ENCODE data around the gene ARHGAP9.

ARHGAP9 gene

GRCh38 chr12:57491393-57492280 is 12.0 kb upstream of the ARHGAP9 start:
- no peak for DNase-seq

GRCh38 chr12:57490126-57490525 is 10.5 kb upstream of the ARHGAP9 start:
- no peak for DNase-seq

GRCh38 chr12:57489157-57489641 is 9.5 kb upstream of the ARHGAP9 start:
- DNase-seq: no peak

GRCh38 chr12:57488402-57489156 is 8.9 kb upstream of the ARHGAP9 start:
- DNase-seq: no peak

GRCh38 chr12:57487597-57488401 is 8.1 kb upstream of the ARHGAP9 start, which contains the start of gene MARS1:
MARS1 (plus strand) TSS chr12:57488068; CDS start chr12:57488091, 23 bp downstream.
- peak; percentile 91 for DNase-seq

- no peak for DNase-seq
Measured at GRCh38 chr12:57487055-57487596, 7.5 kb upstream of the ARHGAP9 start.

GRCh38 chr12:57485695-57486094 is 6.0 kb upstream of the ARHGAP9 start:
- no peak for DNase-seq

GRCh38 chr12:57483466-57483865 is 3.8 kb upstream of the ARHGAP9 start:
- no peak for DNase-seq

- no peak for DNase-seq
Measured at GRCh38 chr12:57481671-57482070, 2.0 kb upstream of the ARHGAP9 start.

- DNase-seq: no peak
Measured at GRCh38 chr12:57479043-57479375, 657 bp downstream of the ARHGAP9 start.

- DNase-seq: peak; percentile 37
Measured at GRCh38 chr12:57477710-57478681, 1.7 kb downstream of the ARHGAP9 start.

GRCh38 chr12:57476993-57477709 is 2.5 kb downstream of the ARHGAP9 start:
- no peak for DNase-seq

GRCh38 chr12:57476162-57476992 is 3.3 kb downstream of the ARHGAP9 start:
- DNase-seq: peak; percentile 77

GRCh38 chr12:57475271-57476161 is 4.2 kb downstream of the ARHGAP9 start:
- DNase-seq: no peak

GRCh38 chr12:57474862-57475261 is 4.8 kb downstream of the ARHGAP9 start:
- no peak for DNase-seq

- DNase-seq: no peak
Measured at GRCh38 chr12:57474430-57474829, 5.2 kb downstream of the ARHGAP9 start.

GRCh38 chr12:57473886-57474285 is 5.8 kb downstream of the ARHGAP9 start:
- no peak for DNase-seq

GRCh38 chr12:57473392-57473791 is 6.3 kb downstream of the ARHGAP9 start:
- DNase-seq: no peak

GRCh38 chr12:57472391-57472790 is 7.3 kb downstream of the ARHGAP9 start:
- DNase-seq: no peak

All from stimulated activated CD4-positive, alpha-beta T cell treated with anti-CD3 and anti-CD28 coated beads, Interleukin-4, amount 100 ng/mL, for 1 hour (primary cell).